Central memory CD4-positive, alpha-beta T cell (primary cell): ENCODE measurements around the gene PCDHB12.
"Not testable (repeated sequence)": the region's sequence is repeated elsewhere in the genome, so short reads cannot be mapped to it uniquely, and the experiment has no call there.

Source experiments
- DNase-seq: peaks from one replicate; pipeline ENCODE4 v3.0.0; 2022
- total RNA-seq, 3 experiments: gene quantifications; one replicate each; lab custom pipeline; 2026; lab: John Stamatoyannopoulos, UW

PCDHB12 gene
- 0 to 0.04 (median 0) reads per million in 3 experiments for total RNA-seq

- DNase-seq: no peak
These were observed at the start of gene PCDHB12 for GRCh38 chr5:141208478-141208877. PCDHB12 (plus strand) TSS chr5:141208719; CDS start chr5:141208908, 189 bp downstream.

GRCh38 chr5:141172381-141173204 is 35.9 kb upstream of the PCDHB12 start, which contains the start of gene PCDHB7:
PCDHB7 (plus strand) TSS chr5:141172644; CDS start chr5:141172836, 192 bp downstream.
- DNase-seq: no peak

GRCh38 chr5:141174291-141175104 is 34.0 kb upstream of the PCDHB12 start:
- DNase-seq: not testable (repeated sequence)

GRCh38 chr5:141175933-141176332 is 32.6 kb upstream of the PCDHB12 start:
- DNase-seq: no peak

- DNase-seq: not testable (repeated sequence)
These were observed 30.8 kb upstream of the PCDHB12 start, which contains the start of gene PCDHB8 for GRCh38 chr5:141177577-141178191. PCDHB8 (plus strand) TSS chr5:141177790; CDS start chr5:141178035, 245 bp downstream.

- not testable (repeated sequence) for DNase-seq
These were observed 29.1 kb upstream of the PCDHB12 start for GRCh38 chr5:141179371-141179770.

GRCh38 chr5:141179876-141180275 is 28.6 kb upstream of the PCDHB12 start:
- not testable (repeated sequence) for DNase-seq

GRCh38 chr5:141180313-141180712 is 28.2 kb upstream of the PCDHB12 start:
- DNase-seq: no peak

- no peak for DNase-seq
These were observed 26.3 kb upstream of the PCDHB12 start, which contains the start of gene PCDHB16 for GRCh38 chr5:141182248-141182647. PCDHB16 (plus strand) TSS chr5:141182387; CDS start chr5:141182560, 173 bp downstream.

GRCh38 chr5:141184117-141184855 is 24.2 kb upstream of the PCDHB12 start:
- DNase-seq: not testable (repeated sequence)

- DNase-seq: no peak
These were observed 21.5 kb upstream of the PCDHB12 start, which contains the start of gene PCDHB9 for GRCh38 chr5:141186897-141187512. PCDHB9 (plus strand) TSS chr5:141187161; CDS start chr5:141187319, 158 bp downstream.

- DNase-seq: not testable (repeated sequence)
These were observed 19.8 kb upstream of the PCDHB12 start for GRCh38 chr5:141188682-141189081.

GRCh38 chr5:141189131-141189530 is 19.4 kb upstream of the PCDHB12 start:
- DNase-seq: not testable (repeated sequence)

- DNase-seq: no peak
These were observed 16.3 kb upstream of the PCDHB12 start, which contains the start of gene PCDHB10 for GRCh38 chr5:141192110-141192725. PCDHB10 (plus strand) TSS chr5:141192353; CDS start chr5:141192553, 200 bp downstream.

GRCh38 chr5:141194332-141194731 is 14.2 kb upstream of the PCDHB12 start:
- DNase-seq: not testable (repeated sequence)

- DNase-seq: no peak
These were observed 12.2 kb upstream of the PCDHB12 start for GRCh38 chr5:141196363-141196762.

- no peak for DNase-seq
These were observed 8.9 kb upstream of the PCDHB12 start, which contains the start of gene PCDHB11 for GRCh38 chr5:141199359-141200235. PCDHB11 (plus strand) TSS chr5:141199627; CDS start chr5:141199775, 148 bp downstream.

- not testable (repeated sequence) for DNase-seq
These were observed 7.4 kb upstream of the PCDHB12 start for GRCh38 chr5:141201126-141201525.

GRCh38 chr5:141201646-141202045 is 6.9 kb upstream of the PCDHB12 start:
- DNase-seq: not testable (repeated sequence)
